Measurements from ENCODE around the gene RPL4.

RPL4 gene

DNA sequence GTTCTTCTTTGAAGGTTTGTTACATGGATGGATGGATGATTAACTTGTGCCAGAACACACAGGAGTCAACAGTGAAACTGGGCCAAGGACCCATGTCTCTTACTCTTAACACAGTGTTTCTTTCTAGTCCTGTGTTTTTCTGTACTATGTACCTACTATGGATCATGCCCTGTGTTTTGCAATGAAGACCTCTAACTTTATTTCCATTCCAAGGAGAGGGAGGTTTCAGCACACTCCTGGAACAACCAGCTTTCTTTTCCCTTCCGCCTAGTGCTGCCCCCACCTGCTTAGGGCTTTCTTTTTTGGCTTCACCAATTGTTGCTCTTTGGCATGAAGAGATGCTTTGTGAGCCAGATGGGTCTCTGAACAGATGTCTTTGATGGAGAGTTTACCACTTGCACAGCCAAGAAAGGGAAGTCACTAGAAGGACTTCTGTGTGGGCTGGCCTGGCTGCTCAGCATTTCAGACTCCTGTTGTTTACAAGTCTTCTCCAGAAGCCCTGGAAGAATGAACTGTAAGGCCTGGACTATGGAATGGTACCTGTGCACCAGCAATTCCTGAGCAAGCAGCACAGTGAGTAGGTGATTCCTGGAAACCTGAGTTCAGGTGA lies 51.6 kb downstream of the RPL4 start:
- no peak for DNase-seq

GRCh38 chr15:66452420-66452819 lies 52.2 kb downstream of the RPL4 start:
- DNase-seq, result no peak

All from NCI-H187 treated with DMSO at 0.1 percent for 48 hours (cell line).